HFFc6 (cell line): Measurements from ENCODE around the gene DDIAS. TPM values are rescaled to one million over a fixed set of nuclear protein-coding genes. Genes with fewer than 3 reads are reported as not detected.
A peak's percentile ranks its signal among the peaks of the same experiment; 100 is the strongest.

Experiments used
- DNase-seq: peaks from one replicate; pipeline ENCODE4 v3.0.0-alpha.2; 2018
- H3K27ac Mint-ChIP-seq: 2 replicates; pipeline ENCODE4 v1.8.0; 2020; ENCODE audit warnings: mild to moderate bottlenecking, mixed read lengths
- H3K27me3 Mint-ChIP-seq: 2 replicates; pipeline ENCODE4 v1.8.0; 2021; ENCODE audit warnings: mild to moderate bottlenecking, moderate library complexity, mixed read lengths; ENCODE audit not compliant: insufficient read depth
- H3K36me3 Mint-ChIP-seq: 2 replicates; pipeline ENCODE4 v1.8.0; 2021; ENCODE audit warnings: low read depth, mixed read lengths
- H3K4me1 Mint-ChIP-seq: 2 replicates; pipeline ENCODE4 v1.8.0; 2020; ENCODE audit warnings: low read depth, mixed read lengths
- H3K4me3 Mint-ChIP-seq: 2 replicates; pipeline ENCODE4 v1.8.0; 2020; ENCODE audit warnings: mild to moderate bottlenecking, moderate library complexity, mixed read lengths
- H3K9me3 Mint-ChIP-seq: 2 replicates; pipeline ENCODE4 v1.8.0; 2020; ENCODE audit warnings: mild to moderate bottlenecking, mixed read lengths
- total RNA-seq, 6 experiments: library from RNA; stranded (reverse); fragmentation: NEBNext Ultra II Directional; extraction: Animal tissue kit (Norgen Biotek cat#: 25700); gene quantifications; 2 replicates in 1 of 6; 3 replicates in 5 of 6; pipeline ENCODE4 v1.2.3, GENCODE V29; 2021
- TF ChIP-seq, protein P1 (sequence below): fragments of 200-600 bp; sonication (generic); IDR thresholded peaks from 2 replicates; pipeline ENCODE4 v1.5.0; 2021; ENCODE audit warnings: antibody characterized with exemption, mild to moderate bottlenecking

The DDIAS gene
- total RNA-seq, 6 experiments from 2014 or later = 4.7 to 9.7 (median 8.4) TPM

DNA sequence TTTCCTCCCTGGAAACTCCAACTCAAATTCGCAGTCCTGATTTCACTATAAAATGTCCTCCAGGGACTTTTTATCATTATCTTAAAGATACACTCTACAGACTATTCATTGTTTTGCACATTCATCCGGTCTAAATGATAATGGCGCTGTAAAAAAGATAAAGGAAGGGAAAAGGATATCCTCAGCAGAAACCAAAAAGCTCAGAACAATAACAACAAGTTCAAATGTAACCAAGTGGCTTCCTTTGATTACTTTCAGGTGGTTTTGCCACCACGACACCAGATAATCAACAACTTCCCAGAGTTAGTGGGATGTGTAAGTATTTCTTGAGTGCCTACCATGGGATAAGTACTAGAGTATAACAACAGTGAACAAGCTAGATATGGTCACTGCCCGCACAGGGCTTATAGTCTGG lies 27.6 kb upstream of the DDIAS start:
- Mint-ChIP-seq H3K4me1 (peaks cover 23% of the 10 kb centered on the region), H3K9me3 (no peaks in the 10 kb centered on the region), H3K27me3 (no peaks in the 10 kb centered on the region), H3K36me3 (peaks cover 10% of the 10 kb centered on the region), H3K27ac (no peak overlapping the region), H3K4me3 (no peak overlapping the region)
- TF ChIP-seq, protein P1, sequence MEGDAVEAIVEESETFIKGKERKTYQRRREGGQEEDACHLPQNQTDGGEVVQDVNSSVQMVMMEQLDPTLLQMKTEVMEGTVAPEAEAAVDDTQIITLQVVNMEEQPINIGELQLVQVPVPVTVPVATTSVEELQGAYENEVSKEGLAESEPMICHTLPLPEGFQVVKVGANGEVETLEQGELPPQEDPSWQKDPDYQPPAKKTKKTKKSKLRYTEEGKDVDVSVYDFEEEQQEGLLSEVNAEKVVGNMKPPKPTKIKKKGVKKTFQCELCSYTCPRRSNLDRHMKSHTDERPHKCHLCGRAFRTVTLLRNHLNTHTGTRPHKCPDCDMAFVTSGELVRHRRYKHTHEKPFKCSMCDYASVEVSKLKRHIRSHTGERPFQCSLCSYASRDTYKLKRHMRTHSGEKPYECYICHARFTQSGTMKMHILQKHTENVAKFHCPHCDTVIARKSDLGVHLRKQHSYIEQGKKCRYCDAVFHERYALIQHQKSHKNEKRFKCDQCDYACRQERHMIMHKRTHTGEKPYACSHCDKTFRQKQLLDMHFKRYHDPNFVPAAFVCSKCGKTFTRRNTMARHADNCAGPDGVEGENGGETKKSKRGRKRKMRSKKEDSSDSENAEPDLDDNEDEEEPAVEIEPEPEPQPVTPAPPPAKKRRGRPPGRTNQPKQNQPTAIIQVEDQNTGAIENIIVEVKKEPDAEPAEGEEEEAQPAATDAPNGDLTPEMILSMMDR = no peak
- DNase-seq = no peak

DNA sequence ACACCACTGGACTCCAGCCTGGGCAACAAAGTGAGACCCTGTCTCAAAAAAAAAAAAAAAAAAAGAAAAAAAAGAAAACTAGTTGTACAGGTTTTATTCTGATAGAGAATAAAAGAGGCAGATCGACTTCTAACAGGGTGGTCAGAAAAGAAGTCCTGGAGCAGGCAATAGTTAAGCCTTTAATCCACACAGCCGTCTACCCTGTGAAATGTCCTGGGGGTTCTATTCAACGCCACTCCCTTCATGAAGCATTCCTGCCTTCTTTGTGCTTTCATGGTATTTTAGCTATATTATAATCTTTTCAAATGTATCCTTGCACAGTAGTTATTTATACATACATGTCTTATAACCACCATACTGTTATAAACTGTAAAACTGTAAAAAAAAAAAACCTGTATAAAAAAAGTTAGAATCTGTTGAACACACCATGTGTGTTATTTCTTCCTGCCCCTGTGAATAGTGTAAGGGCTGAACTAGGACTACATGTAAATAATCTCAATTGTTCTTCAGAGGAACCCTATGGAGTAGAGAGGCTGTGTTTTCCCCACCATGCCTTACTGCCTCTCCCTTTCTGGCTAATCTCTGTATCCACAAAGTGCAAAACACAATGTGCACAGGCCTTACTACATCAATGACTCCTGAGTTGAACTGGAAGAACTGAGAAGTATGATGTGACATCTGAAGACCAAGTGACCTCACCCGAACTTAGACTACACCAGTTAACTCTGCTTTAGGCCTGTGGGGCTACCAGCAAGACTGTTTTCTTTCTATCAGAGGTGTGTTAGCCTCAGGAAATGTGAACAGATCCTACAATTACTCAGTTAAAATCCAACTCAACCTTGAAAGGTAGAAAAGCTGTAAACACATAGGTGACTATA lies 26.7 kb upstream of the DDIAS start:
- no peaks in the 10 kb centered on the region for H3K9me3 Mint-ChIP-seq
- no peak overlapping the region for H3K27ac Mint-ChIP-seq
- H3K4me1 Mint-ChIP-seq = peaks cover 16% of the 10 kb centered on the region
- H3K4me3 Mint-ChIP-seq = no peak overlapping the region
- peaks cover 14% of the 10 kb centered on the region for H3K36me3 Mint-ChIP-seq
- DNase-seq = no peak
- H3K27me3 Mint-ChIP-seq = no peaks in the 10 kb centered on the region
- TF ChIP-seq, protein P1 = no peak

DNA sequence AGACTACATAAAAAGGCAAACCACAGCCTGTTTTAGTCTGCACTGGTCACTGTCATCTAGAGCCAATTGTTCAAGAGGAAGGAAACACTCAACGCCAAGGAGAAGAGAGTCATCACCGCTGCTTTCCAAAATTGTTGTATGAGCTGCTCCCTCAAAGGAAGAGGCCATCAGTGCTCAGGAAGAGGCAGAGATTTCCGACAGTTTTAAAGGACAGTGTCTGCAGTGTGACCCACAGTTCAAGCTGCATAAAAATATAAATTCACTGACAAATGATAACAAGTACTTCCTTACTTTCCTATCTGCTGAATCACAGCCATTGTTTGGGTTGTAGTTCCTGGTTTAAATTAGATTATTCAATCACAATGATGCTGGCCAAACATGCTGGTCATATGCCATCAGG lies 17.7 kb upstream of the DDIAS start:
- peak overlapping the region; percentile 24; the same call in 1 of the 2 replicates for H3K27ac Mint-ChIP-seq
- no peak for DNase-seq
- no peaks in the 10 kb centered on the region for H3K27me3 Mint-ChIP-seq
- no peaks in the 10 kb centered on the region for H3K9me3 Mint-ChIP-seq
- peaks cover 15% of the 10 kb centered on the region for H3K36me3 Mint-ChIP-seq
- TF ChIP-seq, protein P1 = no peak
- peaks cover 15% of the 10 kb centered on the region for H3K4me1 Mint-ChIP-seq
- H3K4me3 Mint-ChIP-seq = no peak overlapping the region

DNA sequence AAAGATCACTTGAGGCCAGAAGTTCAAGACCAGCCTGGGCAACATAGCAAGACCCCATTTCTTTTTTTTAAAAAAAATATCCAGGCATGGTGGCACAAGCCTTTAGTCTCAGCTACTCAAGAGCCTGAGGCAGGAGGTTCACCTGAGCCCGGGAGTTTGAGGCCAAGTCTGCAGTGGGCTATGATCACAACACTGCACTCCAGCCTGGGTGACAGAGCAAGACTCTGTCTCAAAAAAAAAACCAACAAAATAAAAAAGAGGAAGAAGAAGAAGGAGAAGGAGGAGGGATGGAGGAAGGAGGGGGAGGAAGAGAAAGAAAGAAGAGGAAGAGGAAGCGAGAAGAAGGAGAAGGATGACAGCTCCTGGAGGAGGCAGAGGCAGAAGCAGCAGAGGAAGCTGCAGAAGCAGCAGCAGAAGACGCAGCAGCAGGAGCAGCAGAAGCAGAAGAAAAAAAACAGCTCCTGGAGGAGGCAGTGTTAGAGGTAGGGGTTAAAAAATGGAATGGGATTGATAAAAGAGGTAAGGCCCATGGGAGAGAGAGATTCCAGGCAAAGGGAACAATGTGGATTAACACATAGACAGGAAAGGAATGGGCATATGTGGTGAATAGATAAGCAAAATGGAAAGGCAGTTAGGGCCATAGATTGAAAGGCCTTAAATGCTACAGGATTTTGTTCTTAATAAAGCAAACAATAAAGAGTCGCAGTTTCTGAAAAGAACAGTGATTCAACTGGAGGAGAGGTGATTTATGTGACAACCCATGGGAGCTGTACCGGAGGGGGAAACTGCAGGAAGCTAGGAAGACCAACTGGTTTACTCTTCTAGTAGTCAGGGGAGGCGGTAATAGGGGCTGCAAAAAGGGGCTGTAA lies 12.2 kb upstream of the DDIAS start:
- Mint-ChIP-seq H3K9me3 (no peaks in the 10 kb centered on the region), H3K4me3 (no peak overlapping the region), H3K36me3 (no peaks in the 10 kb centered on the region), H3K4me1 (no peaks in the 10 kb centered on the region), H3K27me3 (no peaks in the 10 kb centered on the region; the same call in 1 of the 2 replicates), H3K27ac (no peak overlapping the region)
- TF ChIP-seq, protein P1 = no peak
- no peak for DNase-seq

DNA sequence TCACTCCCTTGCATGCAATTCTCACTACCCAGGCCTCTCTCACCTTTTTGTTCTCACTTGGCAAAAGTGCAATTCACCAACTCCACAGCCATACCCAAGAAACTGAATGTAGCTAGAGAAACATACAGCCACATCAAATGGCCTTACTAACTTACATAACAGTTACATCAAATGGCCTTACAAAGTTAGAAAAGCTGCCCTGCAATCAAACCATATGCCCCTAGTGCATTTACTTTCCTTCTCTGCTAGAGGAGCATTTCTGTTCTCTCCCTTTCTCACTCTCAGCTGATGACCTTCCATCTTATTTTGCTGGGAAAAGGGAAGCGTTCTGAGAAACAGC lies 11.6 kb upstream of the DDIAS start:
- no peak for DNase-seq
- Mint-ChIP-seq H3K4me1 (no peaks in the 10 kb centered on the region), H3K9me3 (no peaks in the 10 kb centered on the region), H3K27ac (no peak overlapping the region), H3K4me3 (no peak overlapping the region), H3K27me3 (no peaks in the 10 kb centered on the region; the same call in 1 of the 2 replicates), H3K36me3 (no peaks in the 10 kb centered on the region)
- TF ChIP-seq, protein P1 = no peak
